GM23338 (cell line): ENCODE results near the gene TMEM11. TPM values are rescaled to one million over a fixed set of nuclear protein-coding genes. Genes with fewer than 3 reads are reported as not detected.

ENCODE experiments used
- ATAC-seq: fragments of 200-7000 bp; cut with Tn5 transposase; 3 replicates; pipeline ENCODE4 v1.9.1; 2020
- DNase-seq: peaks from one replicate; pipeline ENCODE4 v3.0.0-alpha.2; 2015; ENCODE audit warnings: low spot score
- H2AFZ ChIP-seq: fragments of 200-600 bp; sonication (generic); 2 replicates; pipeline ENCODE4 v1.8.0; 2016; ENCODE audit warnings: antibody characterized with exemption, mild to moderate bottlenecking, moderate library complexity
- H3F3A ChIP-seq: fragments of 200-600 bp; sonication (generic); replicated peaks from 2 replicates; pipeline ENCODE4 v1.8.0; 2017; ENCODE audit warnings: antibody characterized with exemption, mixed run types, low read depth
- H3K27ac ChIP-seq: fragments of 200-600 bp; sonication (generic); 2 replicates; pipeline ENCODE4 v1.6.1; 2016; ENCODE audit warnings: low read depth
- H3K27me3 ChIP-seq: fragments of 200-600 bp; sonication (generic); 2 replicates; pipeline ENCODE4 v1.8.0; 2016; ENCODE audit warnings: mild to moderate bottlenecking, mixed run types, moderate library complexity; ENCODE audit not compliant: insufficient read depth
- H3K36me3 ChIP-seq: fragments of 200-600 bp; sonication (generic); 2 replicates; pipeline ENCODE4 v1.8.0; 2016; ENCODE audit warnings: mild to moderate bottlenecking; ENCODE audit not compliant: insufficient read depth
- H3K4me1 ChIP-seq: fragments of 200-600 bp; sonication (generic); 2 replicates; pipeline ENCODE4 v1.8.0; 2016; ENCODE audit warnings: mild to moderate bottlenecking, moderate library complexity; ENCODE audit not compliant: insufficient read depth
- H3K4me2 ChIP-seq: fragments of 200-600 bp; sonication (generic); 2 replicates; pipeline ENCODE4 v1.7.1; 2017; ENCODE audit warnings: mixed run types
- H3K4me3 ChIP-seq: fragments of 200-600 bp; sonication (generic); 2 replicates; pipeline ENCODE4 v1.6.1; 2016; ENCODE audit warnings: mixed run types
- H3K79me2 ChIP-seq: fragments of 200-600 bp; sonication (generic); replicated peaks from 2 replicates; pipeline ENCODE4 v1.8.0; 2017; ENCODE audit warnings: mild to moderate bottlenecking; ENCODE audit not compliant: insufficient read depth
- H3K9me2 ChIP-seq: fragments of 200-600 bp; sonication (generic); 2 replicates; pipeline ENCODE4 v1.8.0; 2017; ENCODE audit not compliant: insufficient read depth
- H4K20me1 ChIP-seq: fragments of 200-600 bp; sonication (generic); replicated peaks from 2 replicates; pipeline ENCODE4 v1.8.0; 2017; ENCODE audit warnings: mild to moderate bottlenecking; ENCODE audit not compliant: insufficient read depth
- H3K27ac Mint-ChIP-seq: 2 replicates; pipeline ENCODE4 v1.8.0; 2020; ENCODE audit warnings: inconsistent platforms, mild to moderate bottlenecking, moderate library complexity, mixed read lengths
- H3K27me3 Mint-ChIP-seq: 3 replicates; pipeline ENCODE4 v1.8.0; 2022; ENCODE audit warnings: low read depth, mild to moderate bottlenecking, moderate library complexity, mixed read lengths, inconsistent platforms; ENCODE audit not compliant: insufficient read depth, poor library complexity
- H3K36me3 Mint-ChIP-seq: 3 replicates; pipeline ENCODE4 v1.8.0; 2021; ENCODE audit warnings: low read depth, mild to moderate bottlenecking, inconsistent platforms, moderate library complexity, mixed read lengths
- H3K4me1 Mint-ChIP-seq: 3 replicates; pipeline ENCODE4 v1.8.0; 2020; ENCODE audit warnings: mild to moderate bottlenecking, inconsistent platforms, mixed read lengths
- H3K4me3 Mint-ChIP-seq: 3 replicates; pipeline ENCODE4 v1.8.0; 2021; ENCODE audit warnings: moderate library complexity, mild to moderate bottlenecking, inconsistent platforms, mixed read lengths
- H3K9me3 Mint-ChIP-seq: 3 replicates; pipeline ENCODE4 v1.8.0; 2020; ENCODE audit warnings: moderate library complexity, mild to moderate bottlenecking, inconsistent platforms, mixed read lengths
- CREB1 ChIP-seq: fragments of 250-450 bp; sonication (Bioruptor Pico); IDR thresholded peaks from 2 replicates; pipeline ENCODE4 v1.5.0; 2020; ENCODE audit warnings: low read depth, mild to moderate bottlenecking, moderate library complexity
- CTCF ChIP-seq, 2 experiments: fragments of 200-600 bp in 1 of 2; sonication (generic) in 1 of 2; conservative IDR thresholded peaks; 2 replicates each; pipeline versions ENCODE4 v1.5.1 to v1.6.1; 2016 to 2017; ENCODE audit warnings: antibody characterized with exemption in 2 of 2, low read depth in 2 of 2, mild to moderate bottlenecking in 2 of 2, moderate library complexity in 1 of 2
- ETS1 ChIP-seq: IDR thresholded peaks from 2 replicates; pipeline ENCODE4 v1.6.1; 2016; ENCODE audit warnings: antibody characterized with exemption
- EZH2 ChIP-seq: fragments of 200-600 bp; sonication (generic); IDR thresholded peaks from one replicate; pipeline ENCODE4 v1.8.0; 2017; ENCODE audit warnings: antibody characterized with exemption, mild to moderate bottlenecking, low read depth; ENCODE audit not compliant: unreplicated experiment
- EZH2phosphoT487 ChIP-seq: fragments of 200-600 bp; sonication (generic); IDR thresholded peaks from one replicate; pipeline ENCODE4 v1.8.1; 2018; ENCODE audit warnings: antibody characterized with exemption; ENCODE audit not compliant: unreplicated experiment
- NANOG ChIP-seq: IDR thresholded peaks from 2 replicates; pipeline ENCODE4 v1.6.1; 2016; ENCODE audit warnings: antibody characterized with exemption, borderline replicate concordance
- POLR2AphosphoS5 ChIP-seq: IDR thresholded peaks from 2 replicates; pipeline ENCODE4 v1.6.1; 2016; ENCODE audit warnings: antibody characterized with exemption, low read depth
- STAT1 ChIP-seq: IDR thresholded peaks from one replicate; pipeline ENCODE4 v1.6.1; 2016; ENCODE audit warnings: antibody characterized with exemption; ENCODE audit not compliant: unreplicated experiment
- ZNF114 ChIP-seq: fragments of 250-450 bp; sonication (Bioruptor Pico); IDR thresholded peaks from 2 replicates; pipeline ENCODE4 v1.5.0; 2020; ENCODE audit warnings: mild to moderate bottlenecking, moderate library complexity
- ZNF331 ChIP-seq: fragments of 250-450 bp; sonication (Bioruptor Pico); IDR thresholded peaks from 2 replicates; pipeline ENCODE4 v1.5.0; 2020; ENCODE audit warnings: low read depth, mild to moderate bottlenecking, moderate library complexity
- ZNF462 ChIP-seq: fragments of 250-450 bp; sonication (Bioruptor Pico); IDR thresholded peaks from 2 replicates; pipeline ENCODE4 v1.5.0; 2020; ENCODE audit warnings: mild to moderate bottlenecking, moderate library complexity
- polyA plus RNA-seq: library from polyadenylated mRNA; unstranded; fragments of >200 nt; fragmentation: Nextera tagmentation; extraction: Ambion mirVana; gene quantifications from 2 replicates; pipeline ENCODE4 v1.2.1, GENCODE V29; 2016
- total RNA-seq: library from RNA; depleted of rRNA; stranded (reverse); fragments of >200 nt; shearing (Covaris generic); gene quantifications from 2 replicates; pipeline ENCODE4 v1.2.3, GENCODE V29; 2014

TMEM11 gene
- total and polyA plus RNA-seq, 2 experiments from 2014 or later, result 38.5 to 90.2 TPM

- ATAC-seq (no peak), DNase-seq (no peak)
- H3K27ac ChIP-seq, result no peak overlapping the region
- H2AFZ ChIP-seq, result no peak overlapping the region
- peaks cover 25% of the 10 kb centered on the region for H3K4me1 ChIP-seq
- Mint-ChIP-seq H3K4me3 (no peak overlapping the region), H3K27me3 (peaks cover 5% of the 10 kb centered on the region), H3K27ac (no peak overlapping the region), H3K9me3 (no peaks in the 10 kb centered on the region), H3K36me3 (peaks cover 25% of the 10 kb centered on the region), H3K4me1 (peaks cover 30% of the 10 kb centered on the region)
- H3K27me3 ChIP-seq, result no peaks in the 10 kb centered on the region
- H3K36me3 ChIP-seq, result peaks cover 6% of the 10 kb centered on the region; the same call in 1 of the 2 replicates
- no peak for TF ChIP-seq NANOG
- TF ChIP-seq EZH2, result no peak
- TF ChIP-seq ZNF114, result no peak
- no peak for TF ChIP-seq STAT1
- no peak for TF ChIP-seq EZH2phosphoT487
- no peak for TF ChIP-seq ETS1
- TF ChIP-seq CREB1 (CRISPR knock-in tag), result no peak
- TF ChIP-seq ZNF331 (CRISPR knock-in tag), result no peak
- no peak for TF ChIP-seq POLR2AphosphoS5
- no peak for TF ChIP-seq ZNF462
- TF ChIP-seq CTCF (conservative IDR thresholded peaks at IDR 0.05; ENCODE audit: low read depth in 2 of 2), result no peak
- H4K20me1 ChIP-seq, result peaks cover 65% of the 10 kb centered on the region
- peaks cover 6% of the 10 kb centered on the region for H3F3A ChIP-seq
- H3K4me2 ChIP-seq, result no peak overlapping the region
- H3K9me2 ChIP-seq, result no peaks in the 10 kb centered on the region
- peaks cover 92% of the 10 kb centered on the region for H3K79me2 ChIP-seq
- H3K4me3 ChIP-seq, result no peak overlapping the region
Observed at GRCh38 chr17:21209511-21210175, 4.3 kb downstream of the TMEM11 start.
